SW480 (cell line): Measurements from ENCODE around the gene PSME2.

ENCODE experiments used
- DNase-seq: peaks from one replicate; pipeline ENCODE4 v3.0.0-alpha.2; 2016; ENCODE audit warnings: low spot score

PSME2 gene

GRCh38 chr14:24179294-24179960, 33.0 kb upstream of the PSME2 start:
- no peak for DNase-seq

GRCh38 chr14:24178399-24179178, 32.2 kb upstream of the PSME2 start:
- DNase-seq = no peak

- DNase-seq = no peak
Observed at GRCh38 chr14:24177891-24178290, 31.5 kb upstream of the PSME2 start.

- DNase-seq = no peak
Observed at GRCh38 chr14:24177041-24177825, 30.8 kb upstream of the PSME2 start.

- DNase-seq = no peak
Observed at GRCh38 chr14:24176599-24176998, 30.2 kb upstream of the PSME2 start.

GRCh38 chr14:24172871-24173281, 26.5 kb upstream of the PSME2 start:
- DNase-seq = no peak

GRCh38 chr14:24172261-24172860, 26.0 kb upstream of the PSME2 start:
- no peak for DNase-seq

GRCh38 chr14:24171422-24172260, 25.2 kb upstream of the PSME2 start, which contains the start of gene REC8:
Gene REC8, plus strand, starts transcription at chr14:24172080. Its CDS starts 473 bp downstream, at chr14:24172553.
- DNase-seq = no peak

- no peak for DNase-seq
Observed at GRCh38 chr14:24167469-24168114, 21.2 kb upstream of the PSME2 start.

- DNase-seq = no peak
Observed at GRCh38 chr14:24165785-24166184, 19.4 kb upstream of the PSME2 start.

- DNase-seq = no peak
Observed at GRCh38 chr14:24164518-24164991, 18.1 kb upstream of the PSME2 start.

- DNase-seq = no peak
Observed at GRCh38 chr14:24162093-24162492, 15.7 kb upstream of the PSME2 start.

- DNase-seq = peak; percentile 90
Observed at GRCh38 chr14:24160850-24161804, 14.7 kb upstream of the PSME2 start, which contains the start of gene IRF9. Gene IRF9, plus strand, starts transcription at chr14:24161265. Its CDS starts 880 bp downstream, at chr14:24162145.

GRCh38 chr14:24160499-24160849, 14.1 kb upstream of the PSME2 start:
- DNase-seq = no peak

- DNase-seq = no peak
Observed at GRCh38 chr14:24159777-24160498, 13.5 kb upstream of the PSME2 start.

- DNase-seq = no peak
Observed at GRCh38 chr14:24157331-24157730, 10.9 kb upstream of the PSME2 start.

GRCh38 chr14:24156840-24157239, 10.4 kb upstream of the PSME2 start:
- no peak for DNase-seq

- no peak for DNase-seq
Observed at GRCh38 chr14:24155100-24155499, 8.7 kb upstream of the PSME2 start.
